Bronchial epithelial cell (primary cell): ENCODE data around the gene SMURF2. TPM values are rescaled to one million over a fixed set of nuclear protein-coding genes. Genes with fewer than 3 reads are reported as not detected.

ENCODE experiments used
- DNase-seq: peaks from one replicate; pipeline ENCODE4 v3.0.0-alpha.2; 2010; ENCODE audit warnings: low read depth
- FAIRE-seq: peaks from 2 replicates; lab custom pipeline; 2011; peaks lifted over from hg19 to GRCh38; lab: Jason Lieb, UNC
- H3K27me3 ChIP-seq: 2 replicates; pipeline ENCODE4 v1.5.1; 2011; ENCODE audit warnings: low read length; ENCODE audit not compliant: control insufficient read depth, insufficient read depth
- H3K36me3 ChIP-seq: 2 replicates; pipeline ENCODE4 v1.5.1; 2011; ENCODE audit warnings: low read length; ENCODE audit not compliant: control insufficient read depth, insufficient read depth
- H3K4me3 ChIP-seq: 2 replicates; pipeline ENCODE4 v1.5.1; 2011; ENCODE audit warnings: mild to moderate bottlenecking, low read depth, low read length, control low read depth
- CTCF ChIP-seq: IDR thresholded peaks from 2 replicates; pipeline ENCODE4 v1.5.1; 2011; ENCODE audit warnings: mild to moderate bottlenecking, moderate library complexity, low read length, control low read depth, inconsistent platforms; ENCODE audit not compliant: insufficient read depth, severe bottlenecking
- total RNA-seq: library from RNA; depleted of rRNA; stranded (reverse); fragments of >200 nt; gene quantifications from 2 replicates; pipeline ENCODE4 v1.2.1, GENCODE V29; 2014

Gene SMURF2
- total RNA-seq, 1 donor from 2014 or later: 52.4 TPM

- H3K4me3 ChIP-seq: no peak overlapping the region
- H3K36me3 ChIP-seq: no peaks in the 10 kb centered on the region
- FAIRE-seq: no peak
- no peak for TF ChIP-seq CTCF
- peak; percentile 97 for DNase-seq
- no peaks in the 10 kb centered on the region for H3K27me3 ChIP-seq
Observed at GRCh38 chr17:64622931-64623654, 39.0 kb downstream of the SMURF2 start.

- no peaks in the 10 kb centered on the region for H3K36me3 ChIP-seq
- no peak for DNase-seq
- H3K27me3 ChIP-seq: no peaks in the 10 kb centered on the region
- FAIRE-seq: no peak
- no peak for TF ChIP-seq CTCF
- no peak overlapping the region for H3K4me3 ChIP-seq
Observed at GRCh38 chr17:64621772-64622171, 40.3 kb downstream of the SMURF2 start.

GRCh38 chr17:64618848-64619247 lies 43.3 kb downstream of the SMURF2 start:
- no peak for FAIRE-seq
- Histone ChIP-seq H3K36me3 (no peaks in the 10 kb centered on the region), H3K27me3 (no peaks in the 10 kb centered on the region), H3K4me3 (no peak overlapping the region)
- no peak for DNase-seq
- no peak for TF ChIP-seq CTCF

- FAIRE-seq (no peak), DNase-seq (no peak)
- TF ChIP-seq CTCF: no peak
- Histone ChIP-seq H3K27me3 (no peaks in the 10 kb centered on the region), H3K36me3 (no peaks in the 10 kb centered on the region), H3K4me3 (no peak overlapping the region)
Observed at GRCh38 chr17:64617125-64617780, 44.9 kb downstream of the SMURF2 start.

GRCh38 chr17:64615028-64615677 lies 47.0 kb downstream of the SMURF2 start:
- Histone ChIP-seq H3K36me3 (no peaks in the 10 kb centered on the region), H3K4me3 (no peak overlapping the region), H3K27me3 (no peaks in the 10 kb centered on the region)
- TF ChIP-seq CTCF: no peak
- no peak for FAIRE-seq
- DNase-seq: no peak
